GM12878 (cell line): ENCODE data around the gene SLC38A9. TPM values are rescaled to one million over a fixed set of nuclear protein-coding genes. Genes with fewer than 3 reads are reported as not detected.

Experiments
- ATF7 ChIP-seq: fragments of 450-650 bp; IDR thresholded peaks from 2 replicates; pipeline ENCODE4 v1.6.1; 2016; ENCODE audit warnings: low read depth, mild to moderate bottlenecking
- CBX3 ChIP-seq: fragments of 200-600 bp; sonication (generic); IDR thresholded peaks from 2 replicates; pipeline ENCODE4 v1.6.1; 2016; ENCODE audit warnings: low read depth, borderline replicate concordance
- DPF2 ChIP-seq: fragments of 450-650 bp; IDR thresholded peaks from 2 replicates; pipeline ENCODE4 v1.6.1; 2017; ENCODE audit warnings: mild to moderate bottlenecking
- EGR1 ChIP-seq, 2 experiments: IDR thresholded peaks; 1 replicate in 1 of 2; 2 replicates in 1 of 2; pipeline ENCODE4 v1.6.1; 2011 to 2012; ENCODE audit warnings: low read depth in 2 of 2, low read length in 2 of 2, borderline replicate concordance in 1 of 2, mild to moderate bottlenecking in 1 of 2, moderate library complexity in 1 of 2
- FOS ChIP-seq: IDR thresholded peaks from 3 replicates; pipeline ENCODE4 v1.6.1; 2011; ENCODE audit warnings: borderline replicate concordance; ENCODE audit not compliant: insufficient read length; ENCODE audit errors: extremely low read depth
- IKZF1 ChIP-seq: fragments of 450-650 bp; conservative IDR thresholded peaks from 2 replicates; pipeline ENCODE4 v1.6.1; 2017; ENCODE audit warnings: antibody characterized with exemption, mild to moderate bottlenecking
- IRF5 ChIP-seq: fragments of 450-650 bp; IDR thresholded peaks from 2 replicates; pipeline ENCODE4 v1.6.1; 2017; ENCODE audit warnings: borderline replicate concordance
- JUNB ChIP-seq: IDR thresholded peaks from 2 replicates; pipeline ENCODE4 v1.6.1; 2016; ENCODE audit warnings: antibody characterized with exemption, mild to moderate bottlenecking
- MAX ChIP-seq: IDR thresholded peaks from 2 replicates; pipeline ENCODE4 v1.6.1; 2012; ENCODE audit warnings: low read depth, low read length, improper control_type of control experiment
- MTA2 ChIP-seq: fragments of 450-650 bp; IDR thresholded peaks from 2 replicates; pipeline ENCODE4 v1.6.1; 2016; ENCODE audit warnings: low read depth, mild to moderate bottlenecking, moderate library complexity
- MTA3 ChIP-seq: IDR thresholded peaks from 2 replicates; pipeline ENCODE4 v1.6.1; 2012; ENCODE audit warnings: low read length, inconsistent platforms, borderline replicate concordance
- NR2C1 ChIP-seq: fragments of 450-650 bp; IDR thresholded peaks from 2 replicates; pipeline ENCODE4 v1.6.1; 2017; ENCODE audit warnings: antibody characterized with exemption, mild to moderate bottlenecking, moderate library complexity
- PAX8 ChIP-seq: fragments of 450-650 bp; IDR thresholded peaks from 2 replicates; pipeline ENCODE4 v1.6.1; 2017; ENCODE audit warnings: mild to moderate bottlenecking, moderate library complexity
- PBX3 ChIP-seq: IDR thresholded peaks from 2 replicates; pipeline ENCODE4 v1.6.1; 2011; ENCODE audit warnings: mild to moderate bottlenecking, low read depth, low read length, moderate library complexity; ENCODE audit not compliant: insufficient replicate concordance
- SMAD5 ChIP-seq: IDR thresholded peaks from 2 replicates; pipeline ENCODE4 v1.6.1; 2016; ENCODE audit warnings: antibody characterized with exemption, low read depth
- SPI1 ChIP-seq: IDR thresholded peaks from 2 replicates; pipeline ENCODE4 v1.6.1; 2011; ENCODE audit warnings: low read depth, mild to moderate bottlenecking, low read length, moderate library complexity, borderline replicate concordance; ENCODE audit not compliant: insufficient read depth
- SRF ChIP-seq, 2 experiments: IDR thresholded peaks; 2 replicates each; pipeline ENCODE4 v1.6.1; 2011; ENCODE audit warnings: low read depth in 2 of 2, low read length in 2 of 2, mild to moderate bottlenecking in 1 of 2, moderate library complexity in 1 of 2
- STAT3 ChIP-seq: IDR thresholded peaks from 2 replicates; pipeline ENCODE4 v1.6.1; 2011; ENCODE audit warnings: low read depth, low read length, improper control_type of control experiment
- WRNIP1 ChIP-seq: IDR thresholded peaks from 2 replicates; pipeline ENCODE4 v1.6.1; 2011; ENCODE audit warnings: low read depth, low read length, improper control_type of control experiment, borderline replicate concordance
- ZBTB40 ChIP-seq: fragments of 450-650 bp; IDR thresholded peaks from 2 replicates; pipeline ENCODE4 v1.6.1; 2016; ENCODE audit warnings: mild to moderate bottlenecking, moderate library complexity, borderline replicate concordance
- ZNF217 ChIP-seq: fragments of 450-650 bp; IDR thresholded peaks from 2 replicates; pipeline ENCODE4 v1.6.1; 2017; ENCODE audit warnings: antibody characterized with exemption, mild to moderate bottlenecking
- ZNF24 ChIP-seq: fragments of 450-650 bp; IDR thresholded peaks from 2 replicates; pipeline ENCODE4 v1.6.1; 2017; ENCODE audit warnings: antibody characterized with exemption, mild to moderate bottlenecking
- polyA plus RNA-seq, 11 experiments: library from polyadenylated mRNA; depleted of rRNA in 4 of 11; unstranded in 6 of 11; stranded (reverse) in 5 of 11; fragments of >200 nt; fragmentation: Nextera tagmentation in 4 of 11; fragmentation: Illumina TruSeq in 1 of 11; extraction: Ambion mirVana in 4 of 11; extraction: Trizol in 1 of 11; gene quantifications; 1 replicate in 1 of 11; 2 replicates in 10 of 11; pipeline versions ENCODE4 v1.2.1 to v1.2.3, GENCODE V29; 2011 to 2016; ENCODE audit warnings: inconsistent platforms in 2 of 11, missing spikeins in 2 of 11, low read depth in 1 of 11
- total RNA-seq, 4 experiments: library from RNA; depleted of rRNA in 3 of 4; stranded (reverse); fragments of >200 nt in 3 of 4; fragmentation: Illumina TruSeq in 1 of 4; extraction: Trizol in 1 of 4; gene quantifications; 2 replicates each; pipeline versions ENCODE4 v1.2.1 to v1.2.3, GENCODE V29; 2013 to 2021

SLC38A9 gene
- total and polyA plus RNA-seq, 10 of the 15 experiments (the other 5 are each of a cell fraction or from before 2014, with no cell fraction given) = 8.5 to 35.1 (median 23.0) TPM

- no peak for TF ChIP-seq IRF5
- TF ChIP-seq PAX8 = no peak
- TF ChIP-seq MAX = no peak
- peak; percentile 56; the same call in 1 of the 2 replicates for TF ChIP-seq SPI1
- peak; percentile 81; the same call in 1 of the 2 replicates for TF ChIP-seq ZBTB40
- no peak for TF ChIP-seq ZNF217
- TF ChIP-seq PBX3 = peak; percentile 83
- peak; percentile 88 to 91 for TF ChIP-seq SRF (IDR thresholded peaks at IDR 0.05; ENCODE audit: low read depth in 2 of 2, low read length in 2 of 2)
- TF ChIP-seq WRNIP1 = no peak
- no peak for TF ChIP-seq MTA2
- no peak for TF ChIP-seq MTA3
- TF ChIP-seq IKZF1 = peak; percentile 95
- TF ChIP-seq STAT3 = no peak
- 0 out of 2 replicates have a peak, but pooled peaks have one; percentile 16 for TF ChIP-seq SMAD5
- no peak for TF ChIP-seq JUNB
- TF ChIP-seq ATF7 = no peak; the same call in 1 of the 2 replicates
- TF ChIP-seq DPF2 = peak; percentile 39; the same call in 1 of the 2 replicates
- TF ChIP-seq FOS = no peak
- peak in 1 of 2 experiments; percentile 34; a peak in 1 of 3 replicates for TF ChIP-seq EGR1 (IDR thresholded peaks at IDR 0.05; ENCODE audit: borderline replicate concordance in 1 of 2, low read depth in 2 of 2, low read length in 2 of 2)
- peak; percentile 34; the same call in 1 of the 2 replicates for TF ChIP-seq NR2C1
- no peak for TF ChIP-seq CBX3
- no peak for TF ChIP-seq ZNF24
Observed at GRCh38 chr5:55712023-55712859, at the start of gene SLC38A9 (continued).
